Liver (tissue), 9 donors: Measurements from ENCODE around the gene ORM2. TPM values are rescaled to one million over a fixed set of nuclear protein-coding genes. Genes with fewer than 3 reads are reported as not detected.

ENCODE experiments used
- DNase-seq: peaks from one replicate; pipeline ENCODE4 v3.0.0-alpha.2; 2017; ENCODE audit warnings: low spot score
- H3K27ac ChIP-seq, 2 donors: one replicate each; pipeline ENCODE4 v1.7.0; 2013; ENCODE audit warnings: inconsistent platforms in 2 of 2, low read length in 2 of 2, control low read depth in 1 of 2, low read depth in 1 of 2, mild to moderate bottlenecking in 1 of 2
- H3K27me3 ChIP-seq, 4 donors: one replicate each; pipeline versions ENCODE4 v1.6.1 to v1.7.0; 2013; ENCODE audit warnings: low read length in 3 of 4, inconsistent platforms in 1 of 4, mild to moderate bottlenecking in 1 of 4, moderate library complexity in 1 of 4; ENCODE audit not compliant: control insufficient read depth in 4 of 4, insufficient read depth in 4 of 4
- H3K36me3 ChIP-seq, 4 donors: one replicate each; pipeline versions ENCODE4 v1.6.1 to v1.7.0; 2013; ENCODE audit warnings: low read length in 3 of 4, mild to moderate bottlenecking in 3 of 4, low read depth in 1 of 4, moderate library complexity in 1 of 4; ENCODE audit not compliant: control insufficient read depth in 4 of 4, insufficient read depth in 3 of 4
- H3K4me1 ChIP-seq, 4 donors: one replicate each; pipeline versions ENCODE4 v1.6.1 to v1.7.0; 2013; ENCODE audit warnings: low read length in 3 of 4, mild to moderate bottlenecking in 3 of 4, moderate library complexity in 1 of 4; ENCODE audit not compliant: control insufficient read depth in 4 of 4, insufficient read depth in 4 of 4
- H3K4me3 ChIP-seq, 3 donors: one replicate each; pipeline versions ENCODE4 v1.6.1 to v1.7.0; 2013; ENCODE audit warnings: low read length in 3 of 3, control low read depth in 1 of 3, low read depth in 1 of 3, mild to moderate bottlenecking in 1 of 3
- H3K9ac ChIP-seq, 2 donors: one replicate each; pipeline ENCODE4 v1.7.0; 2013; ENCODE audit warnings: low read length in 2 of 2, mild to moderate bottlenecking in 2 of 2, moderate library complexity in 2 of 2, control low read depth in 1 of 2, low read depth in 1 of 2
- H3K9me3 ChIP-seq, 4 donors: one replicate each; pipeline versions ENCODE4 v1.6.1 to v1.7.0; 2013; ENCODE audit warnings: low read length in 3 of 4; ENCODE audit not compliant: control insufficient read depth in 4 of 4
- EGR1 ChIP-seq, 2 donors: IDR thresholded peaks; 2 replicates each; pipeline ENCODE4 v1.6.1; 2016 to 2018; ENCODE audit warnings: antibody characterized with exemption in 2 of 2, low read depth in 2 of 2
- FOXA1 ChIP-seq: IDR thresholded peaks from 2 replicates; pipeline ENCODE4 v1.6.1; 2016; ENCODE audit warnings: antibody characterized with exemption
- FOXA2 ChIP-seq: IDR thresholded peaks from 2 replicates; pipeline ENCODE4 v1.6.1; 2016; ENCODE audit warnings: antibody characterized with exemption
- GABPA ChIP-seq, 2 donors: IDR thresholded peaks in 1 of 2; conservative IDR thresholded peaks in 1 of 2; 2 replicates each; pipeline ENCODE4 v1.6.1; 2016; ENCODE audit warnings: antibody characterized with exemption in 2 of 2, mild to moderate bottlenecking in 1 of 2, moderate library complexity in 1 of 2
- NR2F2 ChIP-seq: IDR thresholded peaks from 2 replicates; pipeline ENCODE4 v1.6.1; 2016; ENCODE audit warnings: antibody characterized with exemption
- RXRA ChIP-seq, 2 donors: IDR thresholded peaks; 2 replicates each; pipeline ENCODE4 v1.6.1; 2017 to 2018; ENCODE audit warnings: antibody characterized with exemption in 2 of 2, mild to moderate bottlenecking in 1 of 2
- SP1 ChIP-seq: IDR thresholded peaks from 2 replicates; pipeline ENCODE4 v1.6.1; 2018; ENCODE audit warnings: antibody characterized with exemption, mild to moderate bottlenecking
- TAF1 ChIP-seq: conservative IDR thresholded peaks from 2 replicates; pipeline ENCODE4 v1.6.1; 2016; ENCODE audit warnings: antibody characterized with exemption, mild to moderate bottlenecking
- YY1 ChIP-seq: IDR thresholded peaks from 2 replicates; pipeline ENCODE4 v1.6.1; 2016; ENCODE audit warnings: antibody characterized with exemption, mild to moderate bottlenecking
- WGBS: extraction: QIAGEN DNeasy Blood & Tissue Kit; methylation state at CpG from one replicate; pipeline ENCODE4 v1.1.7; 2013; 5-methylcytosine and 5-hydroxymethylcytosine counted together
- polyA plus RNA-seq, 2 donors: library from polyadenylated mRNA; stranded (reverse) in 1 of 2; unstranded in 1 of 2; fragments of 200-250 nt in 1 of 2; fragments of >200 nt in 1 of 2; fragmentation: Nextera tagmentation in 1 of 2; extraction: Ambion mirVana in 1 of 2; gene quantifications; one replicate each; pipeline versions ENCODE4 v1.2.1 to v1.2.3, GENCODE V29; 2013 to 2015
- total RNA-seq, 2 donors: library from RNA; depleted of rRNA; stranded (reverse); fragments of >200 nt; gene quantifications; one replicate each; pipeline ENCODE4 v1.2.3, GENCODE V29; 2014
- TF ChIP-seq, protein P1 (sequence below): IDR thresholded peaks from 2 replicates; pipeline ENCODE4 v1.6.1; 2016; ENCODE audit warnings: antibody characterized with exemption, mild to moderate bottlenecking
- TF ChIP-seq, protein P2 (sequence below): IDR thresholded peaks from 2 replicates; pipeline ENCODE4 v1.6.1; 2016; ENCODE audit warnings: antibody characterized with exemption
- TF ChIP-seq, protein P3 (sequence below): IDR thresholded peaks from 2 replicates; pipeline ENCODE4 v1.6.1; 2016; ENCODE audit warnings: antibody characterized with exemption
- donor health status: healthy.
- donor health status: healthy.
- donor health status: healthy.
- donor health status: healthy.
- donor health status: healthy.

ORM2 gene
- total and polyA plus RNA-seq, 4 donors, result 276 to 7,373 (median 5,310) TPM

DNA sequence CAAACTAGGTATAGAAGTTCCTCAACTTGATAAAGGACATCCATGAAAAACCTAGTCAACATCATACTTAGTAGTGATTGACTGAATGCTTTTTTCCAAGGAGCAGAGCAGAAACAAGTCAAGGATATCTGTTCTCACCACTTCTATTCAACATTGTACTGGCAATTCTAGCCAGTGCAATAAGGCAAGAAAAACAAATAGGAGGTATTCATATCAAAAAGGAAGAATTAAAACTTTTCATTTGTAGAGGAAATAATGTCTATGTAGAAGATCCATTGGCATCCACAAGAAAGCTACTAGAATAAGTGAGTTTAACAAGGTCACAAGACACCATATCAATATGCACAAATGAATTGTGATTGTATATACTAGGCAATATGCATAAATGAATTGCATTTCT lies 35.0 kb upstream of the ORM2 start (continued):
- TF ChIP-seq, protein P1, sequence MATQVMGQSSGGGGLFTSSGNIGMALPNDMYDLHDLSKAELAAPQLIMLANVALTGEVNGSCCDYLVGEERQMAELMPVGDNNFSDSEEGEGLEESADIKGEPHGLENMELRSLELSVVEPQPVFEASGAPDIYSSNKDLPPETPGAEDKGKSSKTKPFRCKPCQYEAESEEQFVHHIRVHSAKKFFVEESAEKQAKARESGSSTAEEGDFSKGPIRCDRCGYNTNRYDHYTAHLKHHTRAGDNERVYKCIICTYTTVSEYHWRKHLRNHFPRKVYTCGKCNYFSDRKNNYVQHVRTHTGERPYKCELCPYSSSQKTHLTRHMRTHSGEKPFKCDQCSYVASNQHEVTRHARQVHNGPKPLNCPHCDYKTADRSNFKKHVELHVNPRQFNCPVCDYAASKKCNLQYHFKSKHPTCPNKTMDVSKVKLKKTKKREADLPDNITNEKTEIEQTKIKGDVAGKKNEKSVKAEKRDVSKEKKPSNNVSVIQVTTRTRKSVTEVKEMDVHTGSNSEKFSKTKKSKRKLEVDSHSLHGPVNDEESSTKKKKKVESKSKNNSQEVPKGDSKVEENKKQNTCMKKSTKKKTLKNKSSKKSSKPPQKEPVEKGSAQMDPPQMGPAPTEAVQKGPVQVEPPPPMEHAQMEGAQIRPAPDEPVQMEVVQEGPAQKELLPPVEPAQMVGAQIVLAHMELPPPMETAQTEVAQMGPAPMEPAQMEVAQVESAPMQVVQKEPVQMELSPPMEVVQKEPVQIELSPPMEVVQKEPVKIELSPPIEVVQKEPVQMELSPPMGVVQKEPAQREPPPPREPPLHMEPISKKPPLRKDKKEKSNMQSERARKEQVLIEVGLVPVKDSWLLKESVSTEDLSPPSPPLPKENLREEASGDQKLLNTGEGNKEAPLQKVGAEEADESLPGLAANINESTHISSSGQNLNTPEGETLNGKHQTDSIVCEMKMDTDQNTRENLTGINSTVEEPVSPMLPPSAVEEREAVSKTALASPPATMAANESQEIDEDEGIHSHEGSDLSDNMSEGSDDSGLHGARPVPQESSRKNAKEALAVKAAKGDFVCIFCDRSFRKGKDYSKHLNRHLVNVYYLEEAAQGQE, result no peak

DNA sequence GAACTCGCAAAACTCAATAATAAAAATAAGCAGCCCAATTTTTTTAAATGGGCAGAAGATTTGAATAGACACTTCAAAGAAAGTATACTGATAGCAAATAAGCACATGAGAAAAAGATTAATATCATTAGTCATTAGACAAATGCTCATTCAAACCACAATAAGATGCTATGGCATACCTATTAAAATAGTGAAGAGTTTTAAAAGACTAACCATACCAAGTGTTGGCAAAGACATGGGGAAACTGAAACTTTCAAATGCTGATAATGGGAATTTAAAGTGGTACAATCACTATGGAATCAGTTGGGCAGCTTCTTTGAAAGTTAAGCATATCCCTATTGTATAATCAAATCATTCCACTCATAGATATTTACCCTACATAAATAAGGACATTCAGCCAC lies 33.3 kb upstream of the ORM2 start:
- Histone ChIP-seq H3K9me3 (peaks cover 0 to 7% (median 3%) of the 10 kb centered on the region in 4 donors), H3K4me1 (peaks cover 0 to 7% (median 4%) of the 10 kb centered on the region in 4 donors), H3K9ac (no peak overlapping the region), H3K36me3 (peaks cover 6 to 42% (median 27%) of the 10 kb centered on the region in 4 donors), H3K27me3 (no peaks in the 10 kb centered on the region), H3K4me3 (no peak overlapping the region), H3K27ac (no peak overlapping the region)
- WGBS, result 99% methylated on average over 1 of the region's 1 CpG
- TF ChIP-seq SP1 (no peak), FOXA1 (no peak), FOXA2 (no peak), YY1 (no peak), TAF1 (no peak), EGR1 (IDR thresholded peaks at IDR 0.05; ENCODE audit: low read depth in 2 of 2) (no peak), RXRA (IDR thresholded peaks at IDR 0.05) (no peak), GABPA (IDR thresholded peaks at IDR 0.05 in 1 of 2, conservative IDR thresholded peaks at IDR 0.05 in 1 of 2) (no peak), NR2F2 (no peak)
- TF ChIP-seq, protein P2, sequence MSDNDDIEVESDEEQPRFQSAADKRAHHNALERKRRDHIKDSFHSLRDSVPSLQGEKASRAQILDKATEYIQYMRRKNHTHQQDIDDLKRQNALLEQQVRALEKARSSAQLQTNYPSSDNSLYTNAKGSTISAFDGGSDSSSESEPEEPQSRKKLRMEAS, result no peak
- TF ChIP-seq, protein P1, result no peak
- TF ChIP-seq, protein P3, sequence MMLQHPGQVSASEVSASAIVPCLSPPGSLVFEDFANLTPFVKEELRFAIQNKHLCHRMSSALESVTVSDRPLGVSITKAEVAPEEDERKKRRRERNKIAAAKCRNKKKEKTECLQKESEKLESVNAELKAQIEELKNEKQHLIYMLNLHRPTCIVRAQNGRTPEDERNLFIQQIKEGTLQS, result no peak
- DNase-seq, result no peak
